Measurements from ENCODE around the gene LOC101059915.

Gene LOC101059915

GRCh38 chrX:71667328-71668247 is at the start of gene LOC101059915:
Gene LOC101059915 (plus strand): TSS chrX:71667546.
- no peak for DNase-seq

GRCh38 chrX:71617742-71618141 is 49.6 kb upstream of the LOC101059915 start:
- DNase-seq, result no peak

- DNase-seq, result peak; percentile 29
Measured at GRCh38 chrX:71618303-71618721, 49.0 kb upstream of the LOC101059915 start, which contains the start of gene CXCR3. Gene CXCR3 (minus strand): TSS chrX:71618511. CDS start chrX:71618449, 62 bp downstream.

GRCh38 chrX:71618787-71619186 is 48.6 kb upstream of the LOC101059915 start:
- no peak for DNase-seq

- peak; percentile 35 for DNase-seq
Measured at GRCh38 chrX:71619193-71619592, 48.2 kb upstream of the LOC101059915 start.

GRCh38 chrX:71619986-71620385 is 47.4 kb upstream of the LOC101059915 start:
- no peak for DNase-seq

GRCh38 chrX:71621603-71622002 is 45.7 kb upstream of the LOC101059915 start:
- no peak for DNase-seq

- DNase-seq, result no peak
Measured at GRCh38 chrX:71622032-71622575, 45.2 kb upstream of the LOC101059915 start.

- peak; percentile 18 for DNase-seq
Measured at GRCh38 chrX:71622576-71623450, 44.5 kb upstream of the LOC101059915 start.

GRCh38 chrX:71623714-71624113 is 43.6 kb upstream of the LOC101059915 start:
- DNase-seq, result no peak

GRCh38 chrX:71625471-71625870 is 41.9 kb upstream of the LOC101059915 start:
- DNase-seq, result no peak

- no peak for DNase-seq
Measured at GRCh38 chrX:71626576-71626975, 40.8 kb upstream of the LOC101059915 start.

GRCh38 chrX:71627588-71628404 is 39.5 kb upstream of the LOC101059915 start:
- no peak for DNase-seq

GRCh38 chrX:71629467-71629866 is 37.9 kb upstream of the LOC101059915 start:
- DNase-seq, result no peak

- no peak for DNase-seq
Measured at GRCh38 chrX:71632923-71633657, 34.3 kb upstream of the LOC101059915 start.

- no peak for DNase-seq
Measured at GRCh38 chrX:71634366-71634765, 33.0 kb upstream of the LOC101059915 start.

GRCh38 chrX:71636438-71637252 is 30.7 kb upstream of the LOC101059915 start:
- DNase-seq, result no peak

- no peak for DNase-seq
Measured at GRCh38 chrX:71637253-71637618, 30.1 kb upstream of the LOC101059915 start.

- no peak for DNase-seq
Measured at GRCh38 chrX:71637848-71638247, 29.5 kb upstream of the LOC101059915 start.

GRCh38 chrX:71638409-71638808 is 28.9 kb upstream of the LOC101059915 start:
- DNase-seq, result no peak

GRCh38 chrX:71640002-71640401 is 27.3 kb upstream of the LOC101059915 start:
- DNase-seq, result no peak

All from suppressor macrophage treated with lipopolysaccharide for 4 hours (primary cell).